ENCODE measurements around the gene CRYBG1.

- TF ChIP-seq REST (IDR thresholded peaks at IDR 0.05; ENCODE audit: low read depth) (no peak), ZBTB7A (IDR thresholded peaks at IDR 0.05; ENCODE audit: low read depth) (no peak)
Measured at GRCh38 chr6:106469882-106470281, 109.4 kb downstream of the CRYBG1 start.

Measured in Ishikawa (cell line).